ENCODE data around the gene SMIM10L2A.

The SMIM10L2A gene

GRCh38 chrX:135424469-135424868, 2.7 kb downstream of the SMIM10L2A start:
- DNase-seq (ENCODE audit: extremely low read depth, insufficient read length) = no peak
- H3K27me3 ChIP-seq (replicated peaks; ENCODE audit: control insufficient read depth, insufficient read depth, low read length) = no peaks in the 10 kb centered on the region; the same call in 1 of the 2 replicates
- no peaks in the 10 kb centered on the region for H3K36me3 ChIP-seq (ENCODE audit: control insufficient read depth, insufficient read depth, low read length)
- TF ChIP-seq CTCF (IDR thresholded peaks at IDR 0.05; ENCODE audit: insufficient read depth, low read length, poor library complexity, severe bottlenecking) = no peak
- no peak overlapping the region for H3K4me3 ChIP-seq (replicated peaks; ENCODE audit: low read depth, low read length)

- DNase-seq (ENCODE audit: extremely low read depth, insufficient read length) = no peak
- Histone ChIP-seq H3K4me3 (replicated peaks; ENCODE audit: low read depth, low read length) (no peak overlapping the region), H3K36me3 (ENCODE audit: control insufficient read depth, insufficient read depth, low read length) (no peaks in the 10 kb centered on the region), H3K27me3 (replicated peaks; ENCODE audit: control insufficient read depth, insufficient read depth, low read length) (no peaks in the 10 kb centered on the region; the same call in 1 of the 2 replicates)
- no peak for TF ChIP-seq CTCF (IDR thresholded peaks at IDR 0.05; ENCODE audit: insufficient read depth, low read length, poor library complexity, severe bottlenecking)
Observed at GRCh38 chrX:135425026-135425965, 3.6 kb downstream of the SMIM10L2A start.

GRCh38 chrX:135429429-135429828, 7.7 kb downstream of the SMIM10L2A start:
- TF ChIP-seq CTCF (IDR thresholded peaks at IDR 0.05; ENCODE audit: insufficient read depth, low read length, poor library complexity, severe bottlenecking) = no peak
- DNase-seq (ENCODE audit: extremely low read depth, insufficient read length) = no peak
- H3K4me3 ChIP-seq (replicated peaks; ENCODE audit: low read depth, low read length) = no peak overlapping the region
- no peaks in the 10 kb centered on the region for H3K36me3 ChIP-seq (ENCODE audit: control insufficient read depth, insufficient read depth, low read length)
- no peaks in the 10 kb centered on the region; the same call in 1 of the 2 replicates for H3K27me3 ChIP-seq (replicated peaks; ENCODE audit: control insufficient read depth, insufficient read depth, low read length)

- Histone ChIP-seq H3K36me3 (ENCODE audit: control insufficient read depth, insufficient read depth, low read length) (no peaks in the 10 kb centered on the region), H3K27me3 (replicated peaks; ENCODE audit: control insufficient read depth, insufficient read depth, low read length) (no peaks in the 10 kb centered on the region; the same call in 1 of the 2 replicates), H3K4me3 (replicated peaks; ENCODE audit: low read depth, low read length) (no peak overlapping the region)
- no peak for DNase-seq (ENCODE audit: extremely low read depth, insufficient read length)
- TF ChIP-seq CTCF (IDR thresholded peaks at IDR 0.05; ENCODE audit: insufficient read depth, low read length, poor library complexity, severe bottlenecking) = no peak
Observed at GRCh38 chrX:135431886-135432285, 10.1 kb downstream of the SMIM10L2A start.

- DNase-seq (ENCODE audit: extremely low read depth, insufficient read length) = no peak
- H3K27me3 ChIP-seq (replicated peaks; ENCODE audit: control insufficient read depth, insufficient read depth, low read length) = no peaks in the 10 kb centered on the region; the same call in 1 of the 2 replicates
- H3K36me3 ChIP-seq (ENCODE audit: control insufficient read depth, insufficient read depth, low read length) = no peaks in the 10 kb centered on the region
- H3K4me3 ChIP-seq (replicated peaks; ENCODE audit: low read depth, low read length) = no peak overlapping the region
- no peak for TF ChIP-seq CTCF (IDR thresholded peaks at IDR 0.05; ENCODE audit: insufficient read depth, low read length, poor library complexity, severe bottlenecking)
Observed at GRCh38 chrX:135432453-135432852, 10.7 kb downstream of the SMIM10L2A start.

All from GM06990 (cell line).